Activated CD8-positive, alpha-beta memory T cell treated with anti-CD3 and anti-CD28 coated beads, Interleukin-2, amount 10 ng/mL, durations not matched to agents 7 days and 5 days (primary cell): ENCODE results near the gene YARS1. TPM values are rescaled to one million over a fixed set of nuclear protein-coding genes. Genes with fewer than 3 reads are reported as not detected.

ENCODE experiments used
- ATAC-seq: fragments of 150-1000 bp; cut with Tn5 transposase; one replicate; pipeline ENCODE4 v1.10.0; 2021; ENCODE audit warnings: moderate library complexity
- CTCF ChIA-PET: fragments of 350-600 bp; sonication (Branson Sonifier 250); formaldehyde crosslinking; loops from one replicate; lab custom pipeline; 2021; ENCODE audit warnings: antibody characterized with exemption; lab: Charles Lee
- DNase-seq: peaks from one replicate; pipeline ENCODE4 v3.0.0-alpha.2; 2020
- H3K27ac Mint-ChIP-seq: one replicate; pipeline ENCODE4 v1.8.0; 2021; ENCODE audit warnings: mild to moderate bottlenecking, mixed read lengths
- H3K27me3 Mint-ChIP-seq: one replicate; pipeline ENCODE4 v1.8.0; 2021; ENCODE audit warnings: mixed read lengths
- H3K36me3 Mint-ChIP-seq: one replicate; pipeline ENCODE4 v1.8.0; 2021; ENCODE audit warnings: mild to moderate bottlenecking, mixed read lengths
- H3K4me1 Mint-ChIP-seq: one replicate; pipeline ENCODE4 v1.8.0; 2021; ENCODE audit warnings: mixed read lengths
- H3K4me3 Mint-ChIP-seq: one replicate; pipeline ENCODE4 v1.8.0; 2021; ENCODE audit warnings: mild to moderate bottlenecking, moderate library complexity, mixed read lengths
- H3K9me3 Mint-ChIP-seq: one replicate; pipeline ENCODE4 v1.8.0; 2022; ENCODE audit warnings: low read depth, mixed read lengths
- total RNA-seq, 2 experiments: library from RNA; stranded (reverse); gene quantifications; one replicate each; pipeline ENCODE4 v1.2.3, GENCODE V29; 2021

The YARS1 gene
- total RNA-seq, 2 experiments from 2014 or later: 192 to 238 TPM

GRCh38 chr1:32784817-32785216, 32.3 kb downstream of the YARS1 start:
- no peaks in the 10 kb centered on the region for H3K27me3 Mint-ChIP-seq

GRCh38 chr1:32783851-32784250, 33.3 kb downstream of the YARS1 start:
- CTCF ChIA-PET: interaction anchor here (0.7 to 4.0 kb wide), 2 partner anchors 10 to 302 kb away, joined by 3 to 39 read pairs; no protein-coding TSS in a partner anchor
- H3K27ac Mint-ChIP-seq: no peak overlapping the region
- H3K27me3 Mint-ChIP-seq: no peaks in the 10 kb centered on the region
- ATAC-seq (no peak), DNase-seq (no peak)
- no peak overlapping the region for H3K4me3 Mint-ChIP-seq
- H3K36me3 Mint-ChIP-seq: peaks cover 55% of the 10 kb centered on the region
- H3K4me1 Mint-ChIP-seq: peaks cover 16% of the 10 kb centered on the region
- H3K9me3 Mint-ChIP-seq: no peaks in the 10 kb centered on the region

More at GRCh38 chr1:32784817-32785216, 32.3 kb downstream of the YARS1 start:
- ATAC-seq (no peak), DNase-seq (no peak)
- Mint-ChIP-seq H3K4me1 (peaks cover 16% of the 10 kb centered on the region), H3K27ac (no peak overlapping the region), H3K36me3 (peaks cover 49% of the 10 kb centered on the region), H3K4me3 (no peak overlapping the region), H3K9me3 (no peaks in the 10 kb centered on the region)
- CTCF ChIA-PET: no interaction called here

GRCh38 chr1:32782086-32782485, 35.1 kb downstream of the YARS1 start:
- no peak for ATAC-seq
- CTCF ChIA-PET: interaction anchor here (1.6 to 4.0 kb wide), 2 partner anchors 9 to 70 kb away, joined by 12 to 39 read pairs; no protein-coding TSS in a partner anchor
- H3K4me1 Mint-ChIP-seq: peaks cover 16% of the 10 kb centered on the region
- H3K27me3 Mint-ChIP-seq: no peaks in the 10 kb centered on the region
- no peak overlapping the region for H3K4me3 Mint-ChIP-seq
- DNase-seq: no peak
- peaks cover 59% of the 10 kb centered on the region for H3K36me3 Mint-ChIP-seq
- H3K27ac Mint-ChIP-seq: peak overlapping the region; percentile 49
- H3K9me3 Mint-ChIP-seq: no peaks in the 10 kb centered on the region

- H3K36me3 Mint-ChIP-seq: peaks cover 57% of the 10 kb centered on the region
- no peaks in the 10 kb centered on the region for H3K27me3 Mint-ChIP-seq
- no peak for DNase-seq
- ATAC-seq: no peak
- H3K4me3 Mint-ChIP-seq: no peak overlapping the region
- no peak overlapping the region for H3K27ac Mint-ChIP-seq
- CTCF ChIA-PET: interaction anchor here (4.0 kb wide), 1 partner anchor 7 kb away, joined by 39 read pairs; no protein-coding TSS in a partner anchor
- H3K9me3 Mint-ChIP-seq: no peaks in the 10 kb centered on the region
- peaks cover 19% of the 10 kb centered on the region for H3K4me1 Mint-ChIP-seq
Measured at GRCh38 chr1:32780628-32781234, 36.4 kb downstream of the YARS1 start.

DNA sequence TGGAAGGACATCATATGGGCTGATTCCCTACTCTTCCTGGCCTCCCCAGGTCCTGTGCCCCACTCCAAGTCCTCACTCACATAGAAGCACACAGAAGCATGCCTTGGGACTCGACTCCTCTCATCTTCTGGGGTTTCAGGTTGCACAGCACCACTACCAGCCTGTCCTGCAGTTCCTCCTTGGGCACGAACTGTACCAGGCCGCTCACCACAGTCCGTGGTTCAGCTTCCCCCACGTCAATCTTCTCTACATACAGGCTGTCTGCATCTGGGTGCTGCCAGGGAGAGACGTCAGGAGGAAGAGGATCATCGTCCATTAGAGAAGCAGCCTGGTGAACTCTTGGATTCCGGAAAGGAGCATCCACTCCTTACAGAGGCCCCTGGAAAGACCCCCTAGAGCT, 37.2 kb downstream of the YARS1 start:
- Mint-ChIP-seq H3K9me3 (no peaks in the 10 kb centered on the region), H3K36me3 (peaks cover 59% of the 10 kb centered on the region), H3K27me3 (no peaks in the 10 kb centered on the region), H3K4me1 (peaks cover 23% of the 10 kb centered on the region), H3K4me3 (no peak overlapping the region), H3K27ac (no peak overlapping the region)
- DNase-seq: no peak
- CTCF ChIA-PET: no interaction called here
- no peak for ATAC-seq

GRCh38 chr1:32779242-32779641, 37.9 kb downstream of the YARS1 start:
- Mint-ChIP-seq H3K9me3 (no peaks in the 10 kb centered on the region), H3K27ac (no peak overlapping the region), H3K4me3 (no peak overlapping the region), H3K27me3 (no peaks in the 10 kb centered on the region), H3K36me3 (peaks cover 55% of the 10 kb centered on the region), H3K4me1 (peaks cover 21% of the 10 kb centered on the region)
- DNase-seq: no peak
- ATAC-seq: no peak
- CTCF ChIA-PET: no interaction called here

GRCh38 chr1:32775640-32776337, 41.4 kb downstream of the YARS1 start:
- Mint-ChIP-seq H3K9me3 (no peaks in the 10 kb centered on the region), H3K4me1 (peaks cover 9% of the 10 kb centered on the region), H3K4me3 (no peak overlapping the region), H3K27me3 (no peaks in the 10 kb centered on the region), H3K36me3 (peaks cover 39% of the 10 kb centered on the region), H3K27ac (no peak overlapping the region)
- CTCF ChIA-PET: interaction anchor here (0.7 to 9.3 kb wide), 5 partner anchors 14 to 702 kb away, joined by 3 to 153 read pairs (median 3); no protein-coding TSS in a partner anchor
- DNase-seq: no peak
- ATAC-seq: no peak

DNA sequence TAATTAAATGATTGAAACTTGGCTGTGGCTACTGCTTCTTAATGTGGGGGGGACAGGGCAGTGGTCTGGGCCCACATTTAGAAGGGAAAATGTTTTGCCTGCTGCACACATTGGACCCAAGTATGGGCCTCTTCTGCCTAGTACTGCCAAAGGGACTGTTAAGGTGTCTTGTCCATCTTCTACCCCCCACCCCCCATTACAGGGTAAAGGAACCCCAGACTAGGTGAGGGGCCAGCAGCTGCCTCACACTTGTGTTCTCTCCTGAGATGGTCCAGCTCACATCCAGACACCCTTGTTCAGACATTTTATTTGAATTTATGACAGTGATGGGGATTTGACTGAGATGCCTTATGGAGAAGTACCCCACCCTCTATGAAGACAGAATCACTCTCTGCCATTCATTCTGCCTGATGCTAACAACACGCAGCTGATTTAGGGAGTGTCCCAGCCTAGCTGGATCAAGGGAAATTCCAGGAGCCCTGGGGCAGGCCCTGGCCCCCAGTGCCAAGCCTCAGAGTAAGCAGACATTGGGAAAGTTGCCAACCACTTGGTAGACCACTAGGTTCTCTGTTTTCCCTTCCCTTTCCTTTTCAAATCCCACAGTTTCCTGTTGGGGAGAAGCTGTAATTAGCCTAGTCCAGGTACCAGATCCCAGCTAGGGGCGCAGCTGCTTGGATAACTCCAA, 42.1 kb downstream of the YARS1 start:
- no peaks in the 10 kb centered on the region for H3K27me3 Mint-ChIP-seq
- CTCF ChIA-PET: interaction anchor here (0.7 to 9.3 kb wide), 5 partner anchors 7 to 701 kb away, joined by 3 to 153 read pairs (median 27); no protein-coding TSS in a partner anchor
- H3K27ac Mint-ChIP-seq: no peak overlapping the region
- H3K36me3 Mint-ChIP-seq: peaks cover 32% of the 10 kb centered on the region
- peaks cover 9% of the 10 kb centered on the region for H3K4me1 Mint-ChIP-seq
- H3K9me3 Mint-ChIP-seq: no peaks in the 10 kb centered on the region
- ATAC-seq (no peak), DNase-seq (no peak)
- H3K4me3 Mint-ChIP-seq: no peak overlapping the region

GRCh38 chr1:32774464-32774808, 42.7 kb downstream of the YARS1 start:
- no peak overlapping the region for H3K4me3 Mint-ChIP-seq
- CTCF ChIA-PET: interaction anchor here (0.9 to 9.3 kb wide), 7 partner anchors 8 to 254 kb away, joined by 4 to 153 read pairs (median 9); no protein-coding TSS in a partner anchor
- no peaks in the 10 kb centered on the region for H3K27me3 Mint-ChIP-seq
- H3K9me3 Mint-ChIP-seq: no peaks in the 10 kb centered on the region
- ATAC-seq (no peak), DNase-seq (no peak)
- H3K36me3 Mint-ChIP-seq: peaks cover 26% of the 10 kb centered on the region
- peaks cover 9% of the 10 kb centered on the region for H3K4me1 Mint-ChIP-seq
- H3K27ac Mint-ChIP-seq: no peak overlapping the region

DNA sequence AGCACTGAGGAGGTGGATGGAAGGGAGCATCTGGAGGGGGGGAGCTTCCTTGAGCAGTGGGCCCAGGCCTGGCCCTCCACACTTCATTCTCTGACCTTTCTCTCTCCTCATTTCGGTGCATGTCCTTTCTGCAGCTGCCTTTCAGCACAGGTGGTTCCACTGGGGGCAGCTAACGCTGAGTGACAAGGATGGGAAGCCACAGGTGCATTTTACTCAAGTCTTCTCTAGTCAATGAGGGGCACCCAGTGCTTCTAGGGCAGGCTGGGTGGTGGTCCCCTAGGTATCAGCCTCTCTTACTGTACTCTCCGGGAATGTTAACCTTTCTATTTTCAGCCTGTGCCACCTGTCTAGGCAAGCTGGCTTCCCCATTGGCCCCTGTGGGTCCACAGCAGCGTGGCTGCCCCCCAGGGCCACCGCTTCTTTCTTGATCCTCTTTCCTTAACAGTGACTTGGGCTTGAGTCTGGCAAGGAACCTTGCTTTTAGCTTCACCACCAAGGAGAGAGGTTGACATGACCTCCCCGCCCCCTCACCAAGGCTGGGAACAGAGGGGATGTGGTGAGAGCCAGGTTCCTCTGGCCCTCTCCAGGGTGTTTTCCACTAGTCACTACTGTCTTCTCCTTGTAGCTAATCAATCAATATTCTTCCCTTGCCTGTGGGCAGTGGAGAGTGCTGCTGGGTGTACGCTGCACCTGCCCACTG, 43.2 kb downstream of the YARS1 start:
- no peak for ATAC-seq
- H3K27ac Mint-ChIP-seq: no peak overlapping the region

GRCh38 chr1:32773018-32773763, 44.0 kb downstream of the YARS1 start:
- ATAC-seq: peak; percentile 81
- DNase-seq: peak; percentile 82
- Mint-ChIP-seq H3K27me3 (no peaks in the 10 kb centered on the region), H3K36me3 (peaks cover 20% of the 10 kb centered on the region), H3K4me3 (no peak overlapping the region), H3K27ac (peak overlapping the region; percentile 21), H3K9me3 (no peaks in the 10 kb centered on the region), H3K4me1 (peaks cover 9% of the 10 kb centered on the region)
- CTCF ChIA-PET: interaction anchor here (0.6 to 9.3 kb wide), 37 partner anchors 9 to 523 kb away, joined by 3 to 153 read pairs (median 4); partner anchors contain the start of genes S100PBP and YARS1

More for the DNA sequence above, 43.2 kb downstream of the YARS1 start:
- H3K9me3 Mint-ChIP-seq: no peaks in the 10 kb centered on the region
- peaks cover 23% of the 10 kb centered on the region for H3K36me3 Mint-ChIP-seq
- CTCF ChIA-PET: interaction anchor here (0.8 to 9.3 kb wide), 27 partner anchors 9 to 522 kb away, joined by 3 to 153 read pairs (median 5); partner anchors contain the start of genes S100PBP and YARS1
- no peak for DNase-seq
- no peaks in the 10 kb centered on the region for H3K27me3 Mint-ChIP-seq
- H3K4me1 Mint-ChIP-seq: peaks cover 9% of the 10 kb centered on the region
- no peak overlapping the region for H3K4me3 Mint-ChIP-seq
